Naive thymus-derived CD4-positive, alpha-beta T cell (primary cell): ENCODE data around the gene SMIM26. TPM values are rescaled to one million over a fixed set of nuclear protein-coding genes. Genes with fewer than 3 reads are reported as not detected.
A peak's percentile ranks its signal among the peaks of the same experiment; 100 is the strongest.

ENCODE experiments used
- ATAC-seq: fragments of 150-1000 bp; cut with Tn5 transposase; 2 replicates; pipeline ENCODE4 v1.10.0; 2021; ENCODE audit warnings: mild to moderate bottlenecking, moderate library complexity
- CTCF ChIA-PET: fragments of 350-600 bp; sonication (Branson Sonifier 250); formaldehyde crosslinking; loops from one replicate; lab custom pipeline; 2021; ENCODE audit warnings: antibody characterized with exemption; lab: Charles Lee
- POLR2A ChIA-PET: fragments of 350-600 bp; sonication (Branson Sonifier 250); formaldehyde crosslinking; loops from one replicate; lab custom pipeline; 2021; ENCODE audit warnings: antibody characterized with exemption, inconsistent platforms; lab: Charles Lee
- DNase-seq, 9 donors: peaks; one replicate each; pipeline versions ENCODE4 v3.0.0 to v3.0.0-alpha.2; 2020 to 2022; ENCODE audit warnings: mixed read lengths in 1 of 9
- H3K27ac ChIP-seq: one replicate; pipeline ENCODE4 v1.7.0; 2013; ENCODE audit warnings: mild to moderate bottlenecking, low read depth, low read length, moderate library complexity
- H3K27me3 ChIP-seq, 2 donors: one replicate each; pipeline ENCODE4 v1.7.0; 2013; ENCODE audit warnings: low read length in 2 of 2, mild to moderate bottlenecking in 2 of 2, moderate library complexity in 2 of 2; ENCODE audit not compliant: control insufficient read depth in 2 of 2, insufficient read depth in 2 of 2
- H3K36me3 ChIP-seq, 3 experiments: 1 replicate in 2 of 3; 2 replicates in 1 of 3; pipeline ENCODE4 v1.7.0; 2013; ENCODE audit warnings: low read length in 3 of 3, mild to moderate bottlenecking in 3 of 3, moderate library complexity in 1 of 3; ENCODE audit not compliant: insufficient read depth in 3 of 3, control insufficient read depth in 2 of 3
- H3K4me1 ChIP-seq, 2 donors: one replicate each; pipeline ENCODE4 v1.7.0; 2013; ENCODE audit warnings: low read length in 2 of 2, mild to moderate bottlenecking in 2 of 2, moderate library complexity in 1 of 2; ENCODE audit not compliant: control insufficient read depth in 2 of 2, insufficient read depth in 2 of 2
- H3K4me3 ChIP-seq: 2 replicates; pipeline ENCODE4 v1.7.0; 2013; ENCODE audit warnings: mild to moderate bottlenecking, low read length
- H3K9me3 ChIP-seq, 3 experiments: 1 replicate in 2 of 3; 2 replicates in 1 of 3; pipeline ENCODE4 v1.7.0; 2013; ENCODE audit warnings: low read length in 3 of 3; ENCODE audit not compliant: control insufficient read depth in 2 of 3
- H3K27ac Mint-ChIP-seq, 9 donors: one replicate each; pipeline ENCODE4 v1.8.0; 2020 to 2022; ENCODE audit warnings: mixed read lengths in 9 of 9, mild to moderate bottlenecking in 8 of 9, moderate library complexity in 5 of 9, inconsistent platforms in 2 of 9
- H3K27me3 Mint-ChIP-seq, 5 donors: one replicate each; pipeline ENCODE4 v1.8.0; 2021 to 2022; ENCODE audit warnings: mixed read lengths in 5 of 5, mild to moderate bottlenecking in 1 of 5
- H3K36me3 Mint-ChIP-seq, 5 donors: one replicate each; pipeline ENCODE4 v1.8.0; 2020 to 2022; ENCODE audit warnings: mixed read lengths in 5 of 5, mild to moderate bottlenecking in 3 of 5, inconsistent platforms in 1 of 5
- H3K4me1 Mint-ChIP-seq, 7 donors: one replicate each; pipeline ENCODE4 v1.8.0; 2020 to 2022; ENCODE audit warnings: mixed read lengths in 7 of 7, mild to moderate bottlenecking in 3 of 7, inconsistent platforms in 1 of 7
- H3K4me3 Mint-ChIP-seq, 10 donors: one replicate each; pipeline ENCODE4 v1.8.0; 2020 to 2022; ENCODE audit warnings: mild to moderate bottlenecking in 10 of 10, mixed read lengths in 10 of 10, moderate library complexity in 6 of 10, inconsistent platforms in 2 of 10
- H3K9me3 Mint-ChIP-seq, 11 donors: one replicate each; pipeline ENCODE4 v1.8.0; 2020 to 2022; ENCODE audit warnings: mixed read lengths in 11 of 11, mild to moderate bottlenecking in 4 of 11, inconsistent platforms in 1 of 11, moderate library complexity in 1 of 11
- intact Hi-C, 2 donors: fragments of 100-400 bp; cut with micrococcal nuclease; formaldehyde crosslinking; loops; one replicate each; pipeline ENCODE4 v1.15.1; 2023
- polyA plus RNA-seq, 2 donors: library from polyadenylated mRNA; unstranded; fragments of 300-500 nt; fragmentation: Illumina TruSeq; gene quantifications; one replicate each; pipeline ENCODE4 v1.2.3, GENCODE V29; 2021
- total RNA-seq, 6 experiments: library from RNA in 5 of 6; stranded (reverse) in 5 of 6; gene quantifications; 1 replicate in 5 of 6; 2 replicates in 1 of 6; pipeline ENCODE4 v1.2.3 and lab custom pipeline; 2021 to 2026

The SMIM26 gene
- total and polyA plus RNA-seq, 7 experiments from 2014 or later, result 51.2 to 262 (median 73.9) TPM

DNA sequence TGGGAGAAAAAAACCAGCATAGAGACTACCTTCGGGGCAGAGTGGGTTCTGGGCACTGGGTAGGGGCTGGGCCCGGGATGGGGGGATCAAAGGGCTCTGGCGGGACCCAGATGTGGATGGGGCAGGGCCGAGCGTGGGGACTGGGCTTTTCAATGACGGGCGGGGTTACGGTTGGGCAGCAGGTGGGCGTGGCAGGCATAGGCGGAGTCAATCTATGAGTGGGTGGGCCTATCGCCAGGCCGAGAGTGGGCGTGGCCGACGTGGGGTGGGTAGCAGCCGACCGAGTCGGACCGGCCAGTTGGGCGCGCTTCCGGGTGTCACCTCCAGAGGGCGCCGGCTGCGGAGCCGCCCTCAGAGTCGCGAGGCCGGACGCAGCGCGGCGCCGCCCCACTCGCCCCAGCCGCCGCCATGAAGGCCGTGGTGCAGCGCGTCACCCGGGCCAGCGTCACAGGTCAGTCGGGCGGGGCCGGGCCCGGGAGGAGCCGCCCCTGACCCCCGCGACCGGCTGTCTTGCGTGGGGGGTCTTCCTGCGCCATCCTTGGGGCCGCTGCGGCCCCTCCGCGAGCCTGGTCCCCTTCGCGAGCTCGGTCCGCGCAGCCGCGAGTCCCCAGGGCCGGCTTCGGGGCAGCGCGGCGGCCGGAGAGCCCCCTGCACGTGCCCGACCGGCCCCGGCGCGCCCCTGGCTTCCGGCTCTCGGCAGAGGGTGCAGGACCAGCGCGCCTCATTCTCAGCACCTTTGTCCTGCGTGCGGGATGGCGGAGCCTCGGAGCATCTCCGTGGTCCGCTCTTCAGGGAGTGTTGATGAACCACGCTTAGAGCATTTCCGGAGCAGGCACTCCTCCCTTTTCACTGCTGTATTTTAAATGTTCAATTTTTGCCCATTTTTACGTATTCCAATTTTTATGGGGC, 20.7 kb downstream of the SMIM26 start, which contains the start of gene DTD1:
Gene DTD1 (plus strand): TSS at position 390 of the 909 bp plus-strand sequence. CDS start 19 bp downstream, at position 409.
- H3K27me3 Mint-ChIP-seq, result peaks cover 0 to 11% (median 9%) of the 10 kb centered on the region in 5 donors
- H3K4me1 ChIP-seq, result peaks cover 0 to 4% of the 10 kb centered on the region in 2 donors
- H3K4me3 ChIP-seq, result peak within 1 kb of the TSS; percentile 68
- CTCF ChIA-PET, result interaction anchor here (1.1 kb wide), 1 partner anchor 81 kb away, joined by 3 read pairs; the partner anchor contains the start of gene SEC23B
- H3K9me3 ChIP-seq, result no peaks in the 10 kb centered on the region
- H3K4me3 Mint-ChIP-seq, result peak within 1 kb of the TSS; percentile 83 to 99 (median 91)
- DNase-seq, result peak; percentile 29 to 93 (median 53)
- intact Hi-C loops, result loop anchor here (1.0 to 5.0 kb wide), 10 partner anchors 21 to 1429 kb away; partner anchors contain the start of genes DZANK1 (in 2 of the 2), POLR3F (in 2 of the 2), SEC23B (in 2 of the 2) and SMIM26 (in 2 of the 2)
- peaks cover 0 to 4% (median 0%) of the 10 kb centered on the region in 5 donors for H3K36me3 Mint-ChIP-seq
- H3K9me3 Mint-ChIP-seq, result no peaks in the 10 kb centered on the region
- POLR2A ChIA-PET, result interaction anchor here (0.6 to 1.9 kb wide), 6 partner anchors 9 to 523 kb away, joined by 3 to 15 read pairs (median 4); partner anchors contain the start of genes SEC23B and SMIM26
- H3K4me1 Mint-ChIP-seq, result peaks cover 16 to 39% (median 27%) of the 10 kb centered on the region in 7 donors
- H3K27ac ChIP-seq, result peak within 1 kb of the TSS; percentile 74
- ATAC-seq, result peak; percentile 92
- H3K27ac Mint-ChIP-seq, result peak within 1 kb of the TSS; percentile 80 to 94 (median 91)
- H3K27me3 ChIP-seq, result no peaks in the 10 kb centered on the region
- no peaks in the 10 kb centered on the region for H3K36me3 ChIP-seq

DNA sequence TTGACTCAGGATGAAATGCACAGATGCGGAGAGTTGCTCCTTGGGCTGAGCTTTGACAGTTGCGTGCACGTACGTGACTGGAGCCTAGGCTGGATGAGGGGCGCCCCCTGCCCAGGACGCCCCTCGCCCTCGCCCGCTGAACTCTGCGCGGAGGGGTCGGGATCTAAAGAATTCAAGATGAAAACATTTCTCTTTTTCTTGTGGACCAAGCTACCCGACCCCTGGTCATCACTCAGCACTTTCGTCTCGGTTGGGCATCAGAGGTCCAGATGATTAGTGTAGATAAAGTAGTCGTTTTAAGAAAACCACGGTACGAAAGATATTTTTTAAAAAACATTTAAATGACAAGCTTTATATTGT, 21.3 kb downstream of the SMIM26 start:
- peak overlapping the region; percentile 74 for H3K27ac ChIP-seq
- no peaks in the 10 kb centered on the region for H3K9me3 Mint-ChIP-seq
- no peak for ATAC-seq

GRCh38 chr20:18589941-18590674, 22.9 kb downstream of the SMIM26 start:
- peaks cover 0 to 4% of the 10 kb centered on the region in 2 donors for H3K4me1 ChIP-seq
- ChIA-PET POLR2A (no interaction called here), CTCF (no interaction called here)
- peaks cover 0 to 4% (median 0%) of the 10 kb centered on the region in 5 donors for H3K27me3 Mint-ChIP-seq
- no peak for ATAC-seq
- no peaks in the 10 kb centered on the region for H3K9me3 ChIP-seq
- H3K36me3 ChIP-seq, result peaks cover 0 to 5% (median 0%) of the 10 kb centered on the region in 3 experiments
- H3K36me3 Mint-ChIP-seq, result no peaks in the 10 kb centered on the region
- H3K27ac Mint-ChIP-seq, result peak overlapping the region in 8 of 9 donors; percentile 74 to 94 (median 89)
- peak overlapping the region; percentile 74 for H3K27ac ChIP-seq
- H3K4me1 Mint-ChIP-seq, result peaks cover 16 to 39% (median 27%) of the 10 kb centered on the region in 7 donors
- intact Hi-C loops, result loop anchor here (2.0 to 5.0 kb wide), 5 partner anchors 177 to 1427 kb away; partner anchors contain the start of genes ZNF133 (in 2 of the 2) and NAA20 (in 1 of the 2)
- H3K9me3 Mint-ChIP-seq, result no peaks in the 10 kb centered on the region
- no peaks in the 10 kb centered on the region for H3K27me3 ChIP-seq
- H3K4me3 ChIP-seq, result no peak overlapping the region
- DNase-seq, result no peak
- peak overlapping the region in 7 of 10 donors; percentile 34 to 99 (median 81) for H3K4me3 Mint-ChIP-seq

More for the DNA sequence above, 21.3 kb downstream of the SMIM26 start:
- H3K4me3 ChIP-seq, result peak overlapping the region; percentile 68
- POLR2A ChIA-PET, result interaction anchor here (0.6 to 1.9 kb wide), 7 partner anchors 10 to 522 kb away, joined by 3 to 15 read pairs (median 4); partner anchors contain the start of genes SEC23B and SMIM26
- no peaks in the 10 kb centered on the region for H3K36me3 ChIP-seq
- H3K27me3 Mint-ChIP-seq, result peaks cover 0 to 11% (median 8%) of the 10 kb centered on the region in 5 donors
- no peaks in the 10 kb centered on the region for H3K9me3 ChIP-seq
- H3K4me3 Mint-ChIP-seq, result peak overlapping the region; percentile 81 to 99 (median 90)
- CTCF ChIA-PET, result interaction anchor here (1.1 kb wide), 1 partner anchor 82 kb away, joined by 3 read pairs; the partner anchor contains the start of gene SEC23B
- no peaks in the 10 kb centered on the region for H3K27me3 ChIP-seq
- peaks cover 0 to 4% of the 10 kb centered on the region in 2 donors for H3K4me1 ChIP-seq
- peaks cover 0 to 4% (median 0%) of the 10 kb centered on the region in 5 donors for H3K36me3 Mint-ChIP-seq
- intact Hi-C loops, result loop anchor here (1.0 to 5.0 kb wide), 7 partner anchors 21 to 1429 kb away; partner anchors contain the start of genes SMIM26 (in 2 of the 2), ZNF133 (in 2 of the 2) and NAA20 (in 1 of the 2)
- peaks cover 16 to 39% (median 27%) of the 10 kb centered on the region in 7 donors for H3K4me1 Mint-ChIP-seq
- peak in 1 of 9 donors; percentile 4 for DNase-seq
- peak overlapping the region; percentile 74 to 94 (median 89) for H3K27ac Mint-ChIP-seq

DNA sequence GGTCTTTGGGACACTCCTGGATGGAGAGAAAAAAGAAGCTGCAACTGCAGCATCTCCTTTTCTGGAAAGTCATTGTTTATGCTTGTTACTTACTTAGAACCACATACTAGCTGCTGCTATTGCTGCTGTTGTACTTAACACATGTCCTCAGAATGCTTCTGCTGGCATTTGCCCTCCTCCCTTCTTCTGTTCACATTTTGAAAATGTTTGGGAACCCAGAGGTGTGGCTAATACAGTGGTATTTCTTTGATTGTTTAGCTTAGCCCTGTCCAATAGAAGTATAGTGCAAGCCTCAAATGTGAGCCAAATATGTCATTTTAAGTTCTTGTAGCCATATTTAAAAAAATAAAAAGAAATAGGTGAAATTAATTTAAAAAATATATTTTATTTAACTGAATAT, 29.0 kb downstream of the SMIM26 start:
- H3K4me1 Mint-ChIP-seq, result peaks cover 0 to 6% (median 4%) of the 10 kb centered on the region in 7 donors
- H3K27me3 ChIP-seq, result no peaks in the 10 kb centered on the region
- intact Hi-C loops, result no loop called here
- no peak overlapping the region for H3K4me3 Mint-ChIP-seq
- peaks cover 0 to 20% (median 4%) of the 10 kb centered on the region in 3 experiments for H3K36me3 ChIP-seq
- H3K27ac Mint-ChIP-seq, result no peak overlapping the region
- no peaks in the 10 kb centered on the region for H3K9me3 Mint-ChIP-seq
- H3K27ac ChIP-seq, result no peak overlapping the region
- H3K9me3 ChIP-seq, result no peaks in the 10 kb centered on the region
- ChIA-PET CTCF (no interaction called here), POLR2A (no interaction called here)
- H3K27me3 Mint-ChIP-seq, result no peaks in the 10 kb centered on the region
- no peak for ATAC-seq
- DNase-seq, result no peak
- no peak overlapping the region for H3K4me3 ChIP-seq
- peaks cover 10 to 48% (median 25%) of the 10 kb centered on the region in 5 donors for H3K36me3 Mint-ChIP-seq
- no peaks in the 10 kb centered on the region for H3K4me1 ChIP-seq

GRCh38 chr20:18609741-18610140, 42.5 kb downstream of the SMIM26 start:
- H3K4me1 Mint-ChIP-seq, result peaks cover 0 to 11% (median 5%) of the 10 kb centered on the region in 7 donors
- ChIA-PET POLR2A (no interaction called here), CTCF (no interaction called here)
- H3K4me1 ChIP-seq, result no peaks in the 10 kb centered on the region
- H3K27ac ChIP-seq, result no peak overlapping the region
- H3K9me3 Mint-ChIP-seq, result no peaks in the 10 kb centered on the region
- DNase-seq (no peak), ATAC-seq (no peak)
- H3K9me3 ChIP-seq, result no peaks in the 10 kb centered on the region
- H3K27me3 Mint-ChIP-seq, result no peaks in the 10 kb centered on the region
- H3K36me3 Mint-ChIP-seq, result peaks cover 0 to 18% (median 9%) of the 10 kb centered on the region in 5 donors
- intact Hi-C loops, result no loop called here
- H3K4me3 ChIP-seq, result no peak overlapping the region
- no peaks in the 10 kb centered on the region for H3K27me3 ChIP-seq
- no peak overlapping the region for H3K27ac Mint-ChIP-seq
- H3K4me3 Mint-ChIP-seq, result no peak overlapping the region
- H3K36me3 ChIP-seq, result peaks cover 0 to 7% (median 4%) of the 10 kb centered on the region in 3 experiments

DNA sequence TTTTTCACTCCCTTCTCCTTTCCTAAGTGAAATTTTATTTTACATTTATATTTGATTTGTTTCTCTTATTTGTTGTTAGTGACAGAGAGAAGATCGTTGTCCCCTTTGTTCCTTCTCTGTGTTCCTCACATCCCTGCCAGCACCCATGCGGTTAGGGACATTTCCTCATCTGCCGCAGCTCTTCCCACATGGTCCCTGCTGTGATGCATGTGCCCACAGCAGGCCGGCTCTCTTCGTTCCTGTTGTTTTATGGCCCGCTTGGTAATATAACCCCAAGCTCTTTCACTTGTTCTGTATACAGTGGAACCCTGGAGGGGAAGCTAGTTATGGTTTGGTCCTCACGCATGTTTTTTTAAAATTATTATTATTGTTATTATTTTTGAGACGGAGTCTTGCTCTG, 44.3 kb downstream of the SMIM26 start:
- peaks cover 0 to 30% (median 13%) of the 10 kb centered on the region in 5 donors for H3K36me3 Mint-ChIP-seq
- no peak overlapping the region for H3K27ac Mint-ChIP-seq
- H3K27me3 ChIP-seq, result no peaks in the 10 kb centered on the region
- ChIA-PET CTCF (no interaction called here), POLR2A (no interaction called here)
- intact Hi-C loops, result no loop called here
- no peaks in the 10 kb centered on the region for H3K9me3 ChIP-seq
- peaks cover 0 to 11% (median 8%) of the 10 kb centered on the region in 7 donors for H3K4me1 Mint-ChIP-seq
- H3K27me3 Mint-ChIP-seq, result no peaks in the 10 kb centered on the region
- DNase-seq (no peak), ATAC-seq (no peak)
- peaks cover 0 to 14% (median 7%) of the 10 kb centered on the region in 3 experiments for H3K36me3 ChIP-seq
- H3K4me1 ChIP-seq, result no peaks in the 10 kb centered on the region
- no peak overlapping the region for H3K27ac ChIP-seq
- no peak overlapping the region for H3K4me3 ChIP-seq
- H3K9me3 Mint-ChIP-seq, result no peaks in the 10 kb centered on the region
- no peak overlapping the region for H3K4me3 Mint-ChIP-seq
